Brain microvascular endothelial cell (primary cell): Measurements from ENCODE around the gene PEAR1.

Experiments used
- DNase-seq: peaks from one replicate; pipeline ENCODE4 v3.0.0-alpha.2; 2020
- H3K27ac ChIP-seq: fragments of 250-450 bp; sonication (Bioruptor Pico); 2 replicates; pipeline ENCODE4 v1.5.1; 2020; ENCODE audit warnings: mild to moderate bottlenecking, moderate library complexity
- H3K27me3 ChIP-seq: fragments of 250-450 bp; sonication (Bioruptor Pico); replicated peaks from 2 replicates; pipeline ENCODE4 v1.5.1; 2020; ENCODE audit warnings: mild to moderate bottlenecking
- H3K36me3 ChIP-seq: fragments of 250-450 bp; sonication (Bioruptor Pico); replicated peaks from 2 replicates; pipeline ENCODE4 v1.5.1; 2020; ENCODE audit warnings: mild to moderate bottlenecking
- H3K4me3 ChIP-seq: 2 replicates; pipeline ENCODE4 v1.5.1; 2011; ENCODE audit warnings: low read depth, mild to moderate bottlenecking, control low read depth, low read length, moderate library complexity
- in situ Hi-C: cut with HindIII; loops from 2 replicates; pipeline ENCODE4 v1.10.0; 2017; ENCODE audit warnings: low sequenced_read_pairs, low pct_ligation_motif_present
- TF ChIP-seq, protein P1 (sequence below): IDR thresholded peaks from 2 replicates; pipeline ENCODE4 v1.5.1; 2011; ENCODE audit warnings: low read depth, mild to moderate bottlenecking, moderate library complexity, low read length, control low read depth, inconsistent platforms; ENCODE audit errors: missing control alignments

PEAR1 gene

DNA sequence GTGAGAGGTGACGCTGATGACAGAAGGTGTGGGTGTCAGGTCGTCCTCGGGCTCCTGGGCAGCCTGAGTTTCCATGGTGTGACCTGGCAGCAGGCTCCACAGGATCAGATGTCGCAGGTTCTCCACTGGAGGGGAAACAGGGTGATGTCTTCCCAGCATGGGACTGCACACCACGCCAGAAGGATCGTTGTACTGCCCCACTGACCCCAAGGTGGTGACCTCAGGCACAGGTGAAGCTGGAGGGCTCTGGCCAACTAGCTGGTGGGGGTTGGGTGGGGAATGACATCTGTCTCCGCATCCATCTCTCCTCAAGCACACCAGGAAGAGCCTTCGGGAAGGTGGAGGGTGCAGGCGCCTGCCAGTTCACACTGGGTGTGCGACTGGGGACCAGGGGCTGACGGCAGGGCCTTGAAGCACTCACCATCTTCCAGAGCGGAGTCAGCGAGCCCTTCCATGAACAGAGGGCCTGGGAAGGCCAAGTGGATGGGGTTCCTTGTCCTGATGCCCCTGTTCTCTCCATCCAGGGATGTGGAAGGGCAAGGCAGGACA lies 46.3 kb downstream of the PEAR1 start:
- TF ChIP-seq, protein P1, sequence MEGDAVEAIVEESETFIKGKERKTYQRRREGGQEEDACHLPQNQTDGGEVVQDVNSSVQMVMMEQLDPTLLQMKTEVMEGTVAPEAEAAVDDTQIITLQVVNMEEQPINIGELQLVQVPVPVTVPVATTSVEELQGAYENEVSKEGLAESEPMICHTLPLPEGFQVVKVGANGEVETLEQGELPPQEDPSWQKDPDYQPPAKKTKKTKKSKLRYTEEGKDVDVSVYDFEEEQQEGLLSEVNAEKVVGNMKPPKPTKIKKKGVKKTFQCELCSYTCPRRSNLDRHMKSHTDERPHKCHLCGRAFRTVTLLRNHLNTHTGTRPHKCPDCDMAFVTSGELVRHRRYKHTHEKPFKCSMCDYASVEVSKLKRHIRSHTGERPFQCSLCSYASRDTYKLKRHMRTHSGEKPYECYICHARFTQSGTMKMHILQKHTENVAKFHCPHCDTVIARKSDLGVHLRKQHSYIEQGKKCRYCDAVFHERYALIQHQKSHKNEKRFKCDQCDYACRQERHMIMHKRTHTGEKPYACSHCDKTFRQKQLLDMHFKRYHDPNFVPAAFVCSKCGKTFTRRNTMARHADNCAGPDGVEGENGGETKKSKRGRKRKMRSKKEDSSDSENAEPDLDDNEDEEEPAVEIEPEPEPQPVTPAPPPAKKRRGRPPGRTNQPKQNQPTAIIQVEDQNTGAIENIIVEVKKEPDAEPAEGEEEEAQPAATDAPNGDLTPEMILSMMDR = no peak
- H3K36me3 ChIP-seq = peaks cover 57% of the 10 kb centered on the region
- no peak for DNase-seq
- H3K27ac ChIP-seq = no peak overlapping the region
- in situ Hi-C loops = no loop called here
- no peak overlapping the region for H3K4me3 ChIP-seq
- H3K27me3 ChIP-seq = no peaks in the 10 kb centered on the region

DNA sequence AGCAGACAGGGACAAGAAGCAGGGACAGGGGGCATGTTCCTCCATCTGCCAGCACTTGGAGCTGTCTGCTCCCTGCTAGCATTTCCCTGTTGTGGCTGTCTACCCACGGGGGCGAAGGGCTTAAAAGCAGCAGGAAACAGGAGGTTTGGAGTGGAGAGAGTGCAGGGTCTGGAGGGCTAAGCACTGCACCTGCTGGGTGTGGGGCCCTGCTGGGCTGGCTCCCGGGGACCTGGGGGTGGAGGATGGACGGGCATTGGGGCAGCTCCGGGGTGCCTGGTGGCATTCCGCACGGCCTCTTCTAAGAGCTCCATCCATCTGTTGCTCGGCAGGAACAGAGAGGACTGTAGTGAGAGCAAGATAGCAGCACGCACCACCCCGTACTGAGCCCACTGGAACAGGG lies 48.2 kb downstream of the PEAR1 start:
- H3K27ac ChIP-seq = no peak overlapping the region
- TF ChIP-seq, protein P1 = no peak
- no peak overlapping the region for H3K4me3 ChIP-seq
- in situ Hi-C loops = no loop called here
- no peaks in the 10 kb centered on the region for H3K27me3 ChIP-seq
- H3K36me3 ChIP-seq = peaks cover 54% of the 10 kb centered on the region
- DNase-seq = no peak

DNA sequence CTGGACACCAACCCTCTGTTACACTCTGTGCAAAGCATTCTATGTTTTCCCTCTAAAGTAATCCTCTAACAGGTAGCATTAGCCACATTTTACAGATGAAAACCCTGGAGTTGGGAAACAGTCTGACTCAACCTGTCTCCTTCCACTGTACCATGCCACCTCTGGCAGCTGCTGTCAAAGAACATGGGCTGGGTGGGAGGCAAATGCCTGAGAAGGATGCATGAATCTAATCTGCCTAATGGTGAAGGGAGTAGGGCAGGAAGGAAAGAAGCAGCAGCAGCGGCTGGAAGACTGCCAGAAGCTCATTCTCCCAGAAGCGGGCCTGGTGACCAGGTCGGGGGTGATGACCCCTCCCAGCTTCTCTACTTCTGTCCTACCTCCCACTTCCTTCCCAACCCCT lies 48.7 kb downstream of the PEAR1 start:
- H3K36me3 ChIP-seq = peaks cover 57% of the 10 kb centered on the region
- in situ Hi-C loops = no loop called here
- no peak overlapping the region for H3K4me3 ChIP-seq
- H3K27me3 ChIP-seq = no peaks in the 10 kb centered on the region
- TF ChIP-seq, protein P1 = no peak
- no peak for DNase-seq
- H3K27ac ChIP-seq = no peak overlapping the region

DNA sequence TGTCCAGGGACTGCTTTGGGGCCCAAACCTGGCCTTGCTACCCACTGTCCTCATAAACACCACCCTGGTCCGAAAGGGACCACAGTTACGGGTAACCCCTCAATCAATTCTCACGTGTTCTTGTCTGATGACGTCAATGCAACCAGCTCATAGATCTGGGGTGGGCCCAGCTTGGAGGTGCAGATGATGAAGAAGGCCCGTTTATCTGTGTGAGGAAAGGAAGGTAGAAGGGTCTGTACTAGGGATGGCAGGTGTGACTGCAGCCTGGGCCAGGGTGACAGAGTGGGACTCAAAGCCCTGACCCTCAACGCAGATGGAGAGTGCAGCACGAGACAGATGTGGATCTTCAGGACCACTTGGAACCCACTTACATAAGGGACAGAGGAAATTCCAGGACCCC lies 49.1 kb downstream of the PEAR1 start:
- TF ChIP-seq, protein P1 = no peak
- H3K36me3 ChIP-seq = peaks cover 58% of the 10 kb centered on the region

DNA sequence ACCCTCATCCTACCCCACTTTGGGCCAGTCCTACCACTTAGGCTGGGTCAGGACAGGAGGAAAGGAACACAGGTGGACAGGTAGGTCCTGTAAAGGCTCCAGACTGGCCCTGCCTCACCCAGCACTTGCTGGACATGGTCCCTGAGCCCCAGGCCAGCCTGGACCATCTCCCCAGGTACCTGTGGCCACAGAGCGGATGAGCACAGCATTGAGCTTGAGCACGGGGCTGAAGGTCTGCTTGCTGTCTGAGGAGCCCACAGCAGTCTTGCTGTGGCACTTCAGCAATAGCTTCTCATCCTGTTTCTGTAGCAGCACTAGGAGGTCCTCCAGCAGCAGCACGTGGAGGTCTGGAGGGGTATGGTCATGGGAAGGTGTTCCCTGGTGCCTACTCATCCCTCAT lies 50.2 kb downstream of the PEAR1 start:
- in situ Hi-C loops = no loop called here
- TF ChIP-seq, protein P1 = no peak
- H3K27me3 ChIP-seq = no peaks in the 10 kb centered on the region
- DNase-seq = no peak
- peaks cover 65% of the 10 kb centered on the region for H3K36me3 ChIP-seq
- H3K27ac ChIP-seq = no peak overlapping the region
- H3K4me3 ChIP-seq = no peak overlapping the region

More for the DNA sequence above, 49.1 kb downstream of the PEAR1 start:
- in situ Hi-C loops = no loop called here
- no peak overlapping the region for H3K27ac ChIP-seq
- no peak for DNase-seq
- H3K27me3 ChIP-seq = no peaks in the 10 kb centered on the region
- no peak overlapping the region for H3K4me3 ChIP-seq

DNA sequence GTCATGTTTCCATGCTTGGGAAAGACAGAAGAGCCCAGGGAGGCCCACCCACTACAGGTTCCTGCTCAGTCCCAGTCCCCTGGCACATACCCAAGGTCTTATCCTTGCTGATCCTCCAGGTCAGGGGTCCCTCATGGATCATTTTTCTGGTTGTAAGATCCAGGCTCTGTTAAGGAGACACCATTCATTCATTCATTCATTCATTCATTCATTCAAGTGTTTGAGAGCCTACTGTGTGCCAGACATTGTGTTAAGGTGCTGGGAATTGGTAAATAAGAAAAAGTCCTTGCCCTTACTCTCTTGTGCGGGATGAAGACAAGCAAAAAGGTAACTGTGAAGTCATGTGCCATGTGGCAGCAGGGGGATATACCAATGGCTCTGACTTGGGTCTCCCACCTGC lies 50.8 kb downstream of the PEAR1 start:
- in situ Hi-C loops = no loop called here
- Histone ChIP-seq H3K36me3 (peaks cover 66% of the 10 kb centered on the region), H3K27me3 (no peaks in the 10 kb centered on the region), H3K27ac (no peak overlapping the region), H3K4me3 (no peak overlapping the region)
- TF ChIP-seq, protein P1 = no peak
- no peak for DNase-seq
